Retinal pigment epithelial cell (primary cell): ENCODE data around the gene TMEM106C.

ENCODE experiments used
- DNase-seq: peaks from one replicate; pipeline ENCODE4 v3.0.0-alpha.2; 2010; ENCODE audit warnings: low read depth
- H3K4me3 ChIP-seq: 2 replicates; pipeline ENCODE4 v1.5.1; 2011; ENCODE audit warnings: mild to moderate bottlenecking, low read length, control low read depth, moderate library complexity
- CTCF ChIP-seq: conservative IDR thresholded peaks from 2 replicates; pipeline ENCODE4 v1.5.1; 2011; ENCODE audit warnings: low read depth, low read length, control low read depth, inconsistent platforms

TMEM106C gene

DNA sequence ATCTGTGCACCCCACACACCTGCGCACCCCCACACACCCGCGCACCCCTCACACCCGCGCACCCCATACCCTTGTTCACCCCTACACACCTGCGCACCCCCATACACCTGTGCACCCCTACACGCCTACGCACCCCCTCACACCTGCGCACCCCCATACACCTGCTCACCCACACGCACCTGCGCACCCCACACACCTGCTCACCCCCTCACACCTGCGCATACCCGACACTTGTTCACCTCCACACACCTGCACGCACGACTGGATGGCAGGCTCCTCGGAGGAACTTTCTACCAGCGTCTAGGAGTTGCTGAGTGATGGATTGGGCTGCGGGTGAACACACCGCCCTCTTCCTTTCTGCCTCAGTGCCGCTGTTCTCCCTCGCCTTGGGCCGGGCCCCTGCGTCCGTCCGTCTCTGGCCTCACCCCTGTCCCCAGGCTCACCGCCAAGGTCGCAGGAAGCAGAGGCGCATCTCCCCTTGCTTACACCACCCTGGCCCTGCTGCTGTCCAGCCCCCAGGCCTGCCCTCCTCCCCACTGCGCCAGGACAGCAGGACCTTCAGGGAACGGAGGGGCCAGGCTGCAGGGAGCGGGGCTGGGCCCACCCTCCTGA lies 20.7 kb upstream of the TMEM106C start:
- no peak for DNase-seq
- no peak for TF ChIP-seq CTCF
- H3K4me3 ChIP-seq: no peak overlapping the region

- H3K4me3 ChIP-seq: no peak overlapping the region
- no peak for TF ChIP-seq CTCF
- DNase-seq: no peak
Observed at GRCh38 chr12:47943623-47944340, 19.6 kb upstream of the TMEM106C start.

GRCh38 chr12:47944685-47945340 lies 18.6 kb upstream of the TMEM106C start:
- no peak for TF ChIP-seq CTCF
- no peak for DNase-seq
- H3K4me3 ChIP-seq: no peak overlapping the region

DNA sequence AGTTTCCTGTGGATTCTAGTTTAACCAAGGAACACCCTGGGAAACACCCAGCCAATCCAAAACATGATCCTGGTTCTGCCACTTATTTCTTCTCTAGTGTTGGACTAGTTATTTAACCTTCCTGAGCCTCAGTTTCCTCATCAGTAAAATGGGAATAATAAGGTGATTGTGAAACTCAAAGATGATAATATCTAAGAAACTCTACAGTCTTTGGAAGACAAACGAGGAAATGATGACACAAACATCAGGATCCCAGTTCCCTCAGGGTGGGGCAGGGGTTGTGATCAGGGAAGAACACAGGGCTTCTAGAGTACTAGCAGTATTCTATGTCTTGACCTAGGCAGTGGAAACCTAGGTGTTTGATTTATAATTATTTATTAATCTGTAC lies 18.1 kb upstream of the TMEM106C start:
- no peak overlapping the region for H3K4me3 ChIP-seq
- no peak for DNase-seq
- TF ChIP-seq CTCF: no peak

GRCh38 chr12:47946413-47947323 lies 16.7 kb upstream of the TMEM106C start:
- DNase-seq: no peak
- TF ChIP-seq CTCF: no peak

DNA sequence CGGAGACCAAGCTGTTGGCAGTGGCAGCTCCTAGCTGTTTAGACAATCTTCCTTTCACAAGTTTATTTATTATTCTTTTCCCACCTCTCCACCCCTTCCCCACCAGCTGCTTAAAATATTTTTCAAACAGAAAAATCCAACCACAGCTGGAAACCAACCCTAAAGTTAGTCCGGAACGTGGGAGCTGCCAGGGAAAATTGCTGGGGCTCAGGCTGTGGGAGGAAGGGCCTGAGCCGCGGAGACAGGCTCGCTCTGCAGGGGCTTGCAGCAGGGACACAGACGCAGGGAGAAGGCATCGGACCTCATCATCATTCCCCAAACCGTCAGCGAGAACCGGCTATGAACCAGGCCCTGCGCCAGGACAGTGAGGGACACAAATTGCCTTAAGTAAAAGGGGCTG lies 16.1 kb upstream of the TMEM106C start:
- DNase-seq: no peak
- H3K4me3 ChIP-seq: no peak overlapping the region
- TF ChIP-seq CTCF: no peak

More at GRCh38 chr12:47946413-47947323, 16.7 kb upstream of the TMEM106C start:
- no peak overlapping the region for H3K4me3 ChIP-seq
